Adrenal gland (tissue), 5 donors: Measurements from ENCODE around the gene NAALADL2.

ENCODE experiments used
- POLR2A ChIP-seq, 2 donors: fragments of 450-650 bp; IDR thresholded peaks; one replicate each; pipeline ENCODE4 v1.6.1; 2017; ENCODE audit warnings: antibody characterized with exemption in 2 of 2, mild to moderate bottlenecking in 2 of 2, moderate library complexity in 1 of 2
- TF ChIP-seq, protein P1 (sequence below), 6 experiments: fragments of 450-650 bp in 4 of 6; fragments of 200-600 bp in 2 of 6; sonication (generic) in 1 of 6; IDR thresholded peaks; 1 replicate in 5 of 6; 2 replicates in 1 of 6; pipeline versions ENCODE4 v1.5.1 to v1.8.0; 2016 to 2021; ENCODE audit warnings: antibody characterized with exemption in 6 of 6, mild to moderate bottlenecking in 2 of 6, moderate library complexity in 1 of 6
- donor health status: DM: no; HTN: no; CAD: no.

DNA sequence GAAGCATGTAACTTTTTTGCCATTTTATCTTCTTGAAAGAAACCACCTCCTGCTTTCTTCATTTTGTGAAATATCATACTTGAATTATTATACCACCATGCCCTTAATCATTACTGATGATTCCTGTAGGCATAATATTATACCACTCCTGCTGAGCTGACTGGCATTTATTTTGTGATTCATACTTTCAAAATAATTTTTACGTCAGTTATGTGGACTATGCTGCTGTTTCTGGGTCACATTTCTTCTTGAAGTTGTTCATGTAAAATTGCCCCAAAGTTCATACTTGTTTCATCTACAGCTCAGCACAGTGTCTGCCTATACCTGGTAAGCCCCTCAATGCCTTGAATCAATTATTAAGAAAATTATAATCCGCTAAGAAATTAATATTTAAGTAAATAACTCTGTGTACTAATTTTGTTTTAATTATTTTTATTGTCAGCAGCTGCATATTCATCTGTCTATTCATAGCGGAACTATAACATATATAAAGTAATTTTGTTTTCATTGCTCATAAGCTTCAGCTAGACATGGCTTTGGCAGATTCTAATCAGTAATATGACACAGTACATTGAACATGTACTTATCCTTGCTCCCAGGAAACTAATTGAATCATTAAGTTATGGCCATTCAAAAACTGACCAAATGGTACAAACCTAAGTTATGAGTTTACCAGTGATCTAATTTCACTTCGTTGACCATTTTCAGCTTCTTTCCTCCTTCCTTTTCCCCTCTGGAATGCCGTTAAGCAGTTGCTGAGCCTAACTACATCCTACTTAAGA lies 160.0 kb downstream of the NAALADL2 start:
- TF ChIP-seq POLR2A (IDR thresholded peaks at IDR 0.05), result no peak
- TF ChIP-seq, protein P1, sequence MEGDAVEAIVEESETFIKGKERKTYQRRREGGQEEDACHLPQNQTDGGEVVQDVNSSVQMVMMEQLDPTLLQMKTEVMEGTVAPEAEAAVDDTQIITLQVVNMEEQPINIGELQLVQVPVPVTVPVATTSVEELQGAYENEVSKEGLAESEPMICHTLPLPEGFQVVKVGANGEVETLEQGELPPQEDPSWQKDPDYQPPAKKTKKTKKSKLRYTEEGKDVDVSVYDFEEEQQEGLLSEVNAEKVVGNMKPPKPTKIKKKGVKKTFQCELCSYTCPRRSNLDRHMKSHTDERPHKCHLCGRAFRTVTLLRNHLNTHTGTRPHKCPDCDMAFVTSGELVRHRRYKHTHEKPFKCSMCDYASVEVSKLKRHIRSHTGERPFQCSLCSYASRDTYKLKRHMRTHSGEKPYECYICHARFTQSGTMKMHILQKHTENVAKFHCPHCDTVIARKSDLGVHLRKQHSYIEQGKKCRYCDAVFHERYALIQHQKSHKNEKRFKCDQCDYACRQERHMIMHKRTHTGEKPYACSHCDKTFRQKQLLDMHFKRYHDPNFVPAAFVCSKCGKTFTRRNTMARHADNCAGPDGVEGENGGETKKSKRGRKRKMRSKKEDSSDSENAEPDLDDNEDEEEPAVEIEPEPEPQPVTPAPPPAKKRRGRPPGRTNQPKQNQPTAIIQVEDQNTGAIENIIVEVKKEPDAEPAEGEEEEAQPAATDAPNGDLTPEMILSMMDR (IDR thresholded peaks at IDR 0.05), result no peak
